HCT116 (cell line): ENCODE data around the gene CRIP3. TPM values are rescaled to one million over a fixed set of nuclear protein-coding genes. Genes with fewer than 3 reads are reported as not detected.

ENCODE experiments used
- ATAC-seq: fragments of 200-7000 bp; cut with Tn5 transposase; 2 replicates; pipeline ENCODE4 v1.9.1; 2020; ENCODE audit warnings: mild to moderate bottlenecking, moderate library complexity
- BruUV-seq: library from RNA; stranded (reverse); fragments of 400-500 nt; replicated peaks from 2 replicates; lab custom pipeline; 2021; lab: Mats Ljungman, UMichigan
- CTCF ChIA-PET: fragments of 300-600 bp; sonication (Branson Sonifier 250); formaldehyde crosslinking; loops from one replicate; lab custom pipeline; 2021; ENCODE audit warnings: antibody characterized with exemption; lab: Charles Lee
- POLR2A ChIA-PET: fragments of 300-600, 350-600 bp; sonication (Branson Sonifier 250); formaldehyde crosslinking; loops from one replicate; lab custom pipeline; 2021; ENCODE audit warnings: antibody characterized with exemption; lab: Charles Lee
- RAD21 ChIA-PET, 2 experiments: fragments of 300-600 bp; sonication (Branson Sonifier 250); formaldehyde crosslinking; loops; one replicate each; lab custom pipeline; 2023; ENCODE audit warnings: low total read pairs in 2 of 2; ENCODE audit not compliant: uncharacterized antibody in 2 of 2, unreplicated experiment in 2 of 2, low non-redundant PET in 1 of 2; lab: Charles Lee
- DNase-seq: peaks from one replicate; pipeline ENCODE4 v3.0.0-alpha.2; 2010; ENCODE audit warnings: low read depth, low spot score
- H2AFZ ChIP-seq: fragments of 200-600 bp; shearing (Covaris generic), sonication (generic); 2 replicates; pipeline ENCODE4 v1.6.1; 2017; ENCODE audit warnings: low read depth, mixed run types, mixed read lengths, antibody characterized with exemption, low read length; ENCODE audit not compliant: poor library complexity, severe bottlenecking
- H3K27ac ChIP-seq: 2 replicates; pipeline ENCODE4 v1.5.1; 2012; ENCODE audit warnings: low read depth, low read length
- H3K27me3 ChIP-seq: fragments of 200-600 bp; sonication (generic); 2 replicates; pipeline ENCODE4 v1.6.1; 2016; ENCODE audit warnings: mixed run types, low read length, mixed read lengths; ENCODE audit not compliant: insufficient read depth
- H3K36me3 ChIP-seq, 2 experiments: fragments of 200-500 bp in 1 of 2; fragments of 200-600 bp in 1 of 2; sonication (Bioruptor generic) in 1 of 2; sonication (generic) in 1 of 2; 2 replicates each; pipeline versions ENCODE4 v1.5.1 to v1.6.1; 2014 to 2016; ENCODE audit warnings: low read length in 2 of 2, inconsistent platforms in 1 of 2, mixed read lengths in 1 of 2, mixed run types in 1 of 2; ENCODE audit not compliant: insufficient read depth in 2 of 2, control insufficient read depth in 1 of 2
- H3K4me1 ChIP-seq, 2 experiments: fragments of 200-600 bp in 1 of 2; sonication (generic) in 1 of 2; 2 replicates each; pipeline versions ENCODE4 v1.5.1 to v1.6.1; 2012 to 2017; ENCODE audit warnings: low read length in 2 of 2, inconsistent platforms in 1 of 2, mild to moderate bottlenecking in 1 of 2, mixed read lengths in 1 of 2, mixed run types in 1 of 2, moderate library complexity in 1 of 2; ENCODE audit not compliant: insufficient read depth in 2 of 2, control insufficient read depth in 1 of 2
- H3K4me2 ChIP-seq: fragments of 200-600 bp; sonication (generic); 2 replicates; pipeline ENCODE4 v1.6.1; 2017; ENCODE audit warnings: mixed run types, low read length, mixed read lengths
- H3K4me3 ChIP-seq, 2 experiments: fragments of 200-600 bp in 1 of 2; sonication (generic) in 1 of 2; replicated peaks in 1 of 2; 2 replicates each; pipeline ENCODE4 v1.5.1; 2011 to 2016; ENCODE audit warnings: low read length in 2 of 2, control low read depth in 1 of 2, low read depth in 1 of 2, mild to moderate bottlenecking in 1 of 2, mixed read lengths in 1 of 2, mixed run types in 1 of 2
- H3K79me2 ChIP-seq: fragments of 200-600 bp; sonication (generic); 2 replicates; pipeline ENCODE4 v1.6.1; 2017; ENCODE audit warnings: mild to moderate bottlenecking, mixed run types, low read length, moderate library complexity, mixed read lengths; ENCODE audit not compliant: insufficient read depth
- H3K9ac ChIP-seq: fragments of 200-600 bp; sonication (generic); 2 replicates; pipeline ENCODE4 v1.6.1; 2016; ENCODE audit warnings: low read length, mixed read lengths
- H3K9me2 ChIP-seq: fragments of 200-600 bp; sonication (generic), shearing (Covaris generic); 2 replicates; pipeline ENCODE4 v1.6.1; 2017; ENCODE audit warnings: mixed run types, mild to moderate bottlenecking, moderate library complexity; ENCODE audit not compliant: insufficient read depth
- H3K9me3 ChIP-seq, 2 experiments: fragments of 200-500 bp in 1 of 2; fragments of 200-600 bp in 1 of 2; sonication (Bioruptor generic) in 1 of 2; sonication (generic) in 1 of 2; 2 replicates each; pipeline ENCODE4 v1.6.1; 2014 to 2017; ENCODE audit warnings: low read length in 2 of 2, mixed read lengths in 2 of 2, inconsistent platforms in 1 of 2, low read depth in 1 of 2, mild to moderate bottlenecking in 1 of 2, mixed run types in 1 of 2, moderate library complexity in 1 of 2; ENCODE audit not compliant: control insufficient read depth in 1 of 2, insufficient read depth in 1 of 2
- H4K20me1 ChIP-seq: fragments of 200-600 bp; sonication (generic), shearing (Covaris generic); 2 replicates; pipeline ENCODE4 v1.6.1; 2017; ENCODE audit warnings: mixed run types, mild to moderate bottlenecking, moderate library complexity; ENCODE audit not compliant: insufficient read depth
- CBX3 ChIP-seq: IDR thresholded peaks from 2 replicates; pipeline ENCODE4 v1.6.1; 2012; ENCODE audit warnings: low read depth
- EZH2phosphoT487 ChIP-seq: fragments of 200-600 bp; IDR thresholded peaks from 2 replicates; pipeline ENCODE4 v1.6.1; 2018; ENCODE audit warnings: antibody characterized with exemption, borderline replicate concordance
- FOSL1 ChIP-seq: IDR thresholded peaks from 2 replicates; pipeline ENCODE4 v1.6.1; 2012; ENCODE audit warnings: low read depth
- JUND ChIP-seq: IDR thresholded peaks from 2 replicates; pipeline ENCODE4 v1.6.1; 2012
- RAD21 ChIP-seq: IDR thresholded peaks from 2 replicates; pipeline ENCODE4 v1.6.1; 2012; ENCODE audit warnings: low read depth, mild to moderate bottlenecking
- SRF ChIP-seq: IDR thresholded peaks from 2 replicates; pipeline ENCODE4 v1.6.1; 2012; ENCODE audit warnings: low read depth
- YY1 ChIP-seq: IDR thresholded peaks from 2 replicates; pipeline ENCODE4 v1.6.1; 2011; ENCODE audit warnings: low read length, low read depth, moderate library complexity, mild to moderate bottlenecking; ENCODE audit not compliant: insufficient replicate concordance; ENCODE audit errors: extremely low read depth
- ZFX ChIP-seq: fragments of 450-650 bp; IDR thresholded peaks from 2 replicates; pipeline ENCODE4 v1.6.1; 2017
- ZNF274 ChIP-seq: fragments of 200-500 bp; sonication (Bioruptor generic); IDR thresholded peaks from 2 replicates; pipeline ENCODE4 v1.6.1; 2014; ENCODE audit warnings: mild to moderate bottlenecking, low read depth, low read length, inconsistent platforms
- intact Hi-C: fragments of 100-400 bp; cut with micrococcal nuclease; formaldehyde crosslinking; loops from 2 replicates; pipeline ENCODE4 v1.10.0; 2022
- total RNA-seq: library from RNA; stranded (reverse); gene quantifications from one replicate; pipeline ENCODE4 v1.2.1, GENCODE V29; 2021; ENCODE audit not compliant: unreplicated experiment
- TF ChIP-seq, protein P1 (sequence below): IDR thresholded peaks from 2 replicates; pipeline ENCODE4 v1.6.1; 2012
- TF ChIP-seq, protein P2 (sequence below), 3 experiments: fragments of 200-600 bp in 1 of 3; sonication (generic) in 1 of 3; IDR thresholded peaks in 2 of 3; conservative IDR thresholded peaks in 1 of 3; 2 replicates each; pipeline ENCODE4 v1.5.1; 2012 to 2017; ENCODE audit warnings: low read depth in 2 of 3, low read length in 2 of 3, antibody characterized with exemption in 1 of 3, borderline replicate concordance in 1 of 3, control low read depth in 1 of 3, mild to moderate bottlenecking in 1 of 3, mixed read lengths in 1 of 3, mixed run types in 1 of 3, moderate library complexity in 1 of 3; ENCODE audit not compliant: insufficient read depth in 1 of 3
- TF ChIP-seq, protein P3 (sequence below): IDR thresholded peaks from 2 replicates; pipeline ENCODE4 v1.6.1; 2012
- TF ChIP-seq, protein P4 (sequence below): IDR thresholded peaks from 2 replicates; pipeline ENCODE4 v1.6.1; 2011; ENCODE audit warnings: mild to moderate bottlenecking, low read length, moderate library complexity; ENCODE audit not compliant: insufficient replicate concordance; ENCODE audit errors: extremely low read depth

The CRIP3 gene
- total RNA-seq, 1 experiment from 2014 or later: not detected

DNA sequence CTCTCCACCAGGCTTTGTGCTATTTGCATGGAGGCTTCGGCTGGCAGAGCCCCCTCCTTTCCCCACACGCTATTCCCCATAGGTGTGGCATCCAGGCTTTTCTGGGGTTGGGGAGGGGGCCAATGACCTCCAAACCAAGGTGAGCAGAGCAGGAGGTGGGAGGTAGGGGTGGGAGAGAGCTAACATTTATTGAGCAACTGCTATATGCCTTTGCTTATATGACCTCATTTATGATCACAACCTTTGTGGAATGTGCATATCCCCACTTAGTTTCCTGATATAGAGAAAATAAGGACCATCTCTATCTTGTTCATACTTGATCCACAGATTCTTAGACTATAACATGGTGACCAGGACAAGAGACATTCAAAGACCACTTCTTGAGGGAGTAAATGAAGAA is 28.4 kb downstream of the CRIP3 start (continued):
- TF ChIP-seq RAD21: no peak
- TF ChIP-seq, protein P1, sequence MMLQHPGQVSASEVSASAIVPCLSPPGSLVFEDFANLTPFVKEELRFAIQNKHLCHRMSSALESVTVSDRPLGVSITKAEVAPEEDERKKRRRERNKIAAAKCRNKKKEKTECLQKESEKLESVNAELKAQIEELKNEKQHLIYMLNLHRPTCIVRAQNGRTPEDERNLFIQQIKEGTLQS: no peak
- no peak for TF ChIP-seq SRF
- TF ChIP-seq, all 23 proteins: peak for 0

DNA sequence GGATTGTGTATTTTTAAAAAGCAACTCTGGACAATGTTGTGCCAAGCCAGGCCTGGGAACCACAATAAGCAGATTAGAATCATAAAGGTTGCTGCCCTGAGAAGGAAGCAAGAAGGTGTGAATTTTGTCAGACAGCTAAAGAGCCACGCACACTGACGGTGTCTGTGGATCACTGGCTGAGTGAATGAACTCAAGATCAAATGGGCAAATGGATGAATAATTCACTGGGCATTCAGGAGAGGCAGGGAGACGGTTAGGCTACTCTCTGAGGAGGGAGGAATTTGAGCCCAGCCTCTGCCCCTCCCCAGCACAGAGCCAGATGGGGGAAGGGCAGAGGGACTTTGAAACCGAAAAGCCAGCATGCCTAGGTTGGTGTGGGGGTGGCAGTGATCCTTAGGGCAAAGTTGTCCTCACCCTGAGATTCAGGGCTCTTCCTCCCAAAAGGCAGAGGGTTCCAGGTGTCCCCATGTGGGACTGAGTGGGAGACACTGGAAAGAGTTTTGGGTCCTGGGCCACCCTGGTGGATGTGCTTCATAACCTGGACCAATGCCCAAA is 30.0 kb downstream of the CRIP3 start:
- H3K27ac ChIP-seq: no peak overlapping the region
- CTCF ChIA-PET: interaction anchor here (0.5 to 1.4 kb wide), 2 partner anchors 10 to 218 kb away, joined by 3 read pairs; no protein-coding TSS in a partner anchor
- peak overlapping the region; percentile 15 for H3K4me2 ChIP-seq
- DNase-seq (no peak), ATAC-seq (peak; percentile 39; the same call in 1 of the 2 replicates)
- no TSS peak for BruUV-seq
- no peaks in the 10 kb centered on the region for H3K36me3 ChIP-seq
- H4K20me1 ChIP-seq: no peaks in the 10 kb centered on the region
- RAD21 ChIA-PET: no interaction called here
- H3K79me2 ChIP-seq: no peaks in the 10 kb centered on the region
- peaks cover 0 to 12% of the 10 kb centered on the region in 2 experiments; a peak in 2 of 4 replicates for H3K4me1 ChIP-seq
- TF ChIP-seq CBX3: no peak
- TF ChIP-seq EZH2phosphoT487: no peak
- no peak for TF ChIP-seq YY1
- TF ChIP-seq, protein P1: no peak
- TF ChIP-seq, protein P2, sequence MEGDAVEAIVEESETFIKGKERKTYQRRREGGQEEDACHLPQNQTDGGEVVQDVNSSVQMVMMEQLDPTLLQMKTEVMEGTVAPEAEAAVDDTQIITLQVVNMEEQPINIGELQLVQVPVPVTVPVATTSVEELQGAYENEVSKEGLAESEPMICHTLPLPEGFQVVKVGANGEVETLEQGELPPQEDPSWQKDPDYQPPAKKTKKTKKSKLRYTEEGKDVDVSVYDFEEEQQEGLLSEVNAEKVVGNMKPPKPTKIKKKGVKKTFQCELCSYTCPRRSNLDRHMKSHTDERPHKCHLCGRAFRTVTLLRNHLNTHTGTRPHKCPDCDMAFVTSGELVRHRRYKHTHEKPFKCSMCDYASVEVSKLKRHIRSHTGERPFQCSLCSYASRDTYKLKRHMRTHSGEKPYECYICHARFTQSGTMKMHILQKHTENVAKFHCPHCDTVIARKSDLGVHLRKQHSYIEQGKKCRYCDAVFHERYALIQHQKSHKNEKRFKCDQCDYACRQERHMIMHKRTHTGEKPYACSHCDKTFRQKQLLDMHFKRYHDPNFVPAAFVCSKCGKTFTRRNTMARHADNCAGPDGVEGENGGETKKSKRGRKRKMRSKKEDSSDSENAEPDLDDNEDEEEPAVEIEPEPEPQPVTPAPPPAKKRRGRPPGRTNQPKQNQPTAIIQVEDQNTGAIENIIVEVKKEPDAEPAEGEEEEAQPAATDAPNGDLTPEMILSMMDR (IDR thresholded peaks at IDR 0.05 in 2 of 3, conservative IDR thresholded peaks at IDR 0.05 in 1 of 3; ENCODE audit: borderline replicate concordance in 1 of 3, insufficient read depth in 1 of 3, low read depth in 2 of 3, low read length in 2 of 3): no peak
- no peak for TF ChIP-seq ZNF274
- TF ChIP-seq FOSL1: no peak
- TF ChIP-seq, protein P3, sequence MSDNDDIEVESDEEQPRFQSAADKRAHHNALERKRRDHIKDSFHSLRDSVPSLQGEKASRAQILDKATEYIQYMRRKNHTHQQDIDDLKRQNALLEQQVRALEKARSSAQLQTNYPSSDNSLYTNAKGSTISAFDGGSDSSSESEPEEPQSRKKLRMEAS: no peak
- TF ChIP-seq JUND: no peak
- no peak for TF ChIP-seq ZFX
- TF ChIP-seq, protein P4, sequence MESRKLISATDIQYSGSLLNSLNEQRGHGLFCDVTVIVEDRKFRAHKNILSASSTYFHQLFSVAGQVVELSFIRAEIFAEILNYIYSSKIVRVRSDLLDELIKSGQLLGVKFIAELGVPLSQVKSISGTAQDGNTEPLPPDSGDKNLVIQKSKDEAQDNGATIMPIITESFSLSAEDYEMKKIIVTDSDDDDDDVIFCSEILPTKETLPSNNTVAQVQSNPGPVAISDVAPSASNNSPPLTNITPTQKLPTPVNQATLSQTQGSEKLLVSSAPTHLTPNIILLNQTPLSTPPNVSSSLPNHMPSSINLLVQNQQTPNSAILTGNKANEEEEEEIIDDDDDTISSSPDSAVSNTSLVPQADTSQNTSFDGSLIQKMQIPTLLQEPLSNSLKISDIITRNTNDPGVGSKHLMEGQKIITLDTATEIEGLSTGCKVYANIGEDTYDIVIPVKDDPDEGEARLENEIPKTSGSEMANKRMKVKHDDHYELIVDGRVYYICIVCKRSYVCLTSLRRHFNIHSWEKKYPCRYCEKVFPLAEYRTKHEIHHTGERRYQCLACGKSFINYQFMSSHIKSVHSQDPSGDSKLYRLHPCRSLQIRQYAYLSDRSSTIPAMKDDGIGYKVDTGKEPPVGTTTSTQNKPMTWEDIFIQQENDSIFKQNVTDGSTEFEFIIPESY: no peak
- H3K27me3 ChIP-seq: no peaks in the 10 kb centered on the region
- POLR2A ChIA-PET: no interaction called here
- intact Hi-C loops: no loop called here
- H3K9me3 ChIP-seq: no peaks in the 10 kb centered on the region
- no peak overlapping the region for H2AFZ ChIP-seq
- no peak overlapping the region for H3K9ac ChIP-seq
- H3K4me3 ChIP-seq: no peak overlapping the region
- no peaks in the 10 kb centered on the region for H3K9me2 ChIP-seq
